SK-N-SH treated with all-trans-retinoic acid at 6 μM for 48 hours (cell line): ENCODE results near the gene KIFC3.

Source experiments
- ATAC-seq: fragments of 200-7000 bp; cut with Tn5 transposase; 3 replicates; pipeline ENCODE4 v1.9.1; 2020; ENCODE audit warnings: mild to moderate bottlenecking, moderate library complexity
- ARNTL ChIP-seq: fragments of 450-650 bp; formaldehyde crosslinking; IDR thresholded peaks from 2 replicates; pipeline ENCODE4 v1.5.0; 2020; ENCODE audit warnings: low read depth, mild to moderate bottlenecking, moderate library complexity, borderline replicate concordance
- BACH2 ChIP-seq: fragments of 250-450 bp; sonication (Bioruptor Pico); IDR thresholded peaks from 2 replicates; pipeline ENCODE4 v1.9.0; 2021; ENCODE audit warnings: mild to moderate bottlenecking, borderline replicate concordance
- CSDC2 ChIP-seq: fragments of 250-450 bp; sonication (Bioruptor Pico); IDR thresholded peaks from 2 replicates; pipeline ENCODE4 v1.5.0; 2020; ENCODE audit warnings: mild to moderate bottlenecking, moderate library complexity
- ESRRG ChIP-seq: fragments of 250-450 bp; sonication (Bioruptor Pico); IDR thresholded peaks from 2 replicates; pipeline ENCODE4 v1.6.1; 2021; ENCODE audit warnings: mild to moderate bottlenecking
- GLIS3 ChIP-seq: fragments of 250-450 bp; sonication (Bioruptor Pico); IDR thresholded peaks from 2 replicates; pipeline ENCODE4 v1.5.0; 2020; ENCODE audit warnings: mild to moderate bottlenecking, moderate library complexity
- ISL1 ChIP-seq: fragments of 250-450 bp; sonication (Bioruptor Pico); IDR thresholded peaks from 2 replicates; pipeline ENCODE4 v2.1.2; 2022; ENCODE audit warnings: mild to moderate bottlenecking, moderate library complexity
- OSR1 ChIP-seq: fragments of 250-450 bp; sonication (Bioruptor Pico); IDR thresholded peaks from 2 replicates; pipeline ENCODE4 v1.8.0; 2022; ENCODE audit warnings: moderate library complexity, mild to moderate bottlenecking, inconsistent platforms
- PPARA ChIP-seq: fragments of 250-450 bp; sonication (Bioruptor Pico); IDR thresholded peaks from 2 replicates; pipeline ENCODE4 v1.5.0; 2020; ENCODE audit warnings: mild to moderate bottlenecking, borderline replicate concordance
- RARB ChIP-seq: fragments of 250-450 bp; sonication (Bioruptor Pico); IDR thresholded peaks from 2 replicates; pipeline ENCODE4 v1.8.0; 2021; ENCODE audit warnings: mild to moderate bottlenecking, moderate library complexity
- SNAI2 ChIP-seq: fragments of 250-450 bp; sonication (Bioruptor Pico); IDR thresholded peaks from 2 replicates; pipeline ENCODE4 v1.5.0; 2020; ENCODE audit warnings: mild to moderate bottlenecking, moderate library complexity
- TCF4 ChIP-seq: fragments of 250-450 bp; sonication (Bioruptor Pico); IDR thresholded peaks from 2 replicates; pipeline ENCODE4 v1.8.0; 2021; ENCODE audit warnings: mild to moderate bottlenecking, moderate library complexity, borderline replicate concordance
- TOX ChIP-seq: fragments of 250-450 bp; sonication (Bioruptor Pico); IDR thresholded peaks from 2 replicates; pipeline ENCODE4 v1.8.0; 2021; ENCODE audit warnings: mild to moderate bottlenecking, moderate library complexity, borderline replicate concordance
- TSHZ2 ChIP-seq: fragments of 250-450 bp; sonication (Bioruptor Pico); IDR thresholded peaks from 2 replicates; pipeline ENCODE4 v1.5.0; 2020; ENCODE audit warnings: mild to moderate bottlenecking, moderate library complexity
- ZC3H10 ChIP-seq: fragments of 250-450 bp; sonication (Bioruptor Pico); IDR thresholded peaks from 2 replicates; pipeline ENCODE4 v1.5.1; 2021; ENCODE audit warnings: mild to moderate bottlenecking, moderate library complexity
- ZFP3 ChIP-seq: fragments of 250-450 bp; sonication (Bioruptor Pico); IDR thresholded peaks from 2 replicates; pipeline ENCODE4 v1.5.0; 2020; ENCODE audit warnings: mild to moderate bottlenecking, moderate library complexity
- ZFP30 ChIP-seq: fragments of 450-650 bp; formaldehyde crosslinking; IDR thresholded peaks from 2 replicates; pipeline ENCODE4 v1.5.0; 2022; ENCODE audit warnings: mild to moderate bottlenecking, moderate library complexity
- ZNF565 ChIP-seq: fragments of 450-650 bp; formaldehyde crosslinking; conservative IDR thresholded peaks from 2 replicates; pipeline ENCODE4 v1.5.0; 2020; ENCODE audit warnings: low read depth, mild to moderate bottlenecking, moderate library complexity
- ZNF70 ChIP-seq: fragments of 450-650 bp; formaldehyde crosslinking; IDR thresholded peaks from 2 replicates; pipeline ENCODE4 v1.5.0; 2020; ENCODE audit warnings: mild to moderate bottlenecking, moderate library complexity
- ZNF8 ChIP-seq: fragments of 450-650 bp; formaldehyde crosslinking; IDR thresholded peaks from 2 replicates; pipeline ENCODE4 v1.5.0; 2020; ENCODE audit warnings: mild to moderate bottlenecking, moderate library complexity
- TF ChIP-seq, protein P1 (sequence below): fragments of 250-450 bp; sonication (Bioruptor Pico); IDR thresholded peaks from 2 replicates; pipeline ENCODE4 v1.5.1; 2020; ENCODE audit warnings: low read depth, mild to moderate bottlenecking, moderate library complexity
- TF ChIP-seq, protein P2 (sequence below): fragments of 250-450 bp; sonication (Bioruptor Pico); IDR thresholded peaks from 2 replicates; pipeline ENCODE4 v1.8.0; 2021; ENCODE audit warnings: low read depth, mild to moderate bottlenecking, moderate library complexity, borderline replicate concordance
- TF ChIP-seq, protein P3 (sequence below): fragments of 250-450 bp; sonication (Bioruptor Pico); IDR thresholded peaks from 2 replicates; pipeline ENCODE4 v1.5.1; 2021; ENCODE audit warnings: mild to moderate bottlenecking, moderate library complexity

The KIFC3 gene

DNA sequence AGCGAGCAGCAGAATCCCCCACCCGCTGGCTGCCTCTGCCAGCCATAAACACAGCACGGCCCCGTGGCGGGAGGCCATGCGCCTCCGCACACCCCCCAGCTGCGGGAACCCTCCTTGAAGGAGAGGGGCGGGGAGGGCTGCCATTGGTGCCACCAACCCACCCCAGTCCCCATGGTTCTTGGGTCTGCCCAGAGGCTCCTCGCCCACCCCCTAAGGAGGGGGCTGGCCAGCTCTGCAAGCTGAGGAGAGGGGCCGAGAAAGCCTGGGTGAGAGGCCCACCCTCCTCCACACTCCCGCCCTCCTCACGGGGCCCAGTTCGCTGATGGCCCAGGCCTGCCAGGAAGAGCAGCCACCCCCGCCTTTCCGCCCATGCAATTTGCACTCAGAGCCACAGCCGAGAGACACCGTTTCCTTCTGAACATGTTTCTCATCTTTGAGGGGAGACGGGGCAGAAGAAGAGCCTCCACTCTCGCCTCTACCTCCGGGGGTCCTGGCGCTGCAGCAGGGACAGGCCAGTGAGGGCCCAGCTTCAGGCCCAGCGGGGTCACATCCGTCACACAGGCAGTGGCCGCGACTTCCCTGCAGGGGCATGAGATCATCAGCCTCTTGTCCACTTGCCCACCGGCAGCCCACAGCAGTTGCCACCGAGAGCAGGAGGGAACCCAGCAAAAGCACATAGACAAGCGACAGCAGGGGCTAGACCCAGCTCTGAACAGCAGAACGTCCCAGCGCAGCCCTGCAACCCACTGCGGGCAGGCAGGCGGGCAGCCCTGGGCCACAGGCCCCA is 43.8 kb downstream of the KIFC3 start:
- no peak for TF ChIP-seq GLIS3
- no peak for TF ChIP-seq ZNF8 (CRISPR knock-in tag)
- TF ChIP-seq ZC3H10 (CRISPR knock-in tag) = no peak
- TF ChIP-seq ZFP30 (CRISPR knock-in tag) = no peak
- no peak for TF ChIP-seq ESRRG
- TF ChIP-seq, protein P1, sequence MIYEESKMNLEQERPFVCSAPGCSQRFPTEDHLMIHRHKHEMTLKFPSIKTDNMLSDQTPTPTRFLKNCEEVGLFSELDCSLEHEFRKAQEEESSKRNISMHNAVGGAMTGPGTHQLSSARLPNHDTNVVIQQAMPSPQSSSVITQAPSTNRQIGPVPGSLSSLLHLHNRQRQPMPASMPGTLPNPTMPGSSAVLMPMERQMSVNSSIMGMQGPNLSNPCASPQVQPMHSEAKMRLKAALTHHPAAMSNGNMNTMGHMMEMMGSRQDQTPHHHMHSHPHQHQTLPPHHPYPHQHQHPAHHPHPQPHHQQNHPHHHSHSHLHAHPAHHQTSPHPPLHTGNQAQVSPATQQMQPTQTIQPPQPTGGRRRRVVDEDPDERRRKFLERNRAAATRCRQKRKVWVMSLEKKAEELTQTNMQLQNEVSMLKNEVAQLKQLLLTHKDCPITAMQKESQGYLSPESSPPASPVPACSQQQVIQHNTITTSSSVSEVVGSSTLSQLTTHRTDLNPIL (CRISPR knock-in tag) = no peak
- TF ChIP-seq, all 23 proteins: peak for 0
- no peak for ATAC-seq

DNA sequence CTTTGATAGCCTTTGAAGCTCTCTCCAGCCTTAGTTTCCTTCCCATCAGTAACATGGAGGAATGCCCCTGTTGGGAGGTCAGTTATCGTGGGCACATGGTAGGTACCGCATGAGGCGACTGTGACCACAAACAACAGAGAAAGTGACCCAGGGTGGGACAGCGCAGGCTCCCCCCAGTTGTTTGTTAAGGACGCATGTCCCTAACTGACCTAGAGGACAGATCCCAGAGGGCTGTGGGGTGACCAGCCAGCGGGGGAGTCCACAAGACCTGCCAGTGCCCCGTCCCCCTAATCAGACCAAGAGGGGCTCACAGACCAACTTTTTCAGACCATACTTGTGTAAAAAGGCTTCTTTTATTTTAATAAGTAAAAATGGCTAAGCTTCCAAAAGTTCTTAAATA is 44.4 kb downstream of the KIFC3 start:
- TF ChIP-seq GLIS3 = no peak
- no peak for TF ChIP-seq SNAI2 (CRISPR knock-in tag)
- TF ChIP-seq ESRRG = no peak
- TF ChIP-seq ZNF565 (CRISPR knock-in tag) = no peak
- TF ChIP-seq, protein P2, sequence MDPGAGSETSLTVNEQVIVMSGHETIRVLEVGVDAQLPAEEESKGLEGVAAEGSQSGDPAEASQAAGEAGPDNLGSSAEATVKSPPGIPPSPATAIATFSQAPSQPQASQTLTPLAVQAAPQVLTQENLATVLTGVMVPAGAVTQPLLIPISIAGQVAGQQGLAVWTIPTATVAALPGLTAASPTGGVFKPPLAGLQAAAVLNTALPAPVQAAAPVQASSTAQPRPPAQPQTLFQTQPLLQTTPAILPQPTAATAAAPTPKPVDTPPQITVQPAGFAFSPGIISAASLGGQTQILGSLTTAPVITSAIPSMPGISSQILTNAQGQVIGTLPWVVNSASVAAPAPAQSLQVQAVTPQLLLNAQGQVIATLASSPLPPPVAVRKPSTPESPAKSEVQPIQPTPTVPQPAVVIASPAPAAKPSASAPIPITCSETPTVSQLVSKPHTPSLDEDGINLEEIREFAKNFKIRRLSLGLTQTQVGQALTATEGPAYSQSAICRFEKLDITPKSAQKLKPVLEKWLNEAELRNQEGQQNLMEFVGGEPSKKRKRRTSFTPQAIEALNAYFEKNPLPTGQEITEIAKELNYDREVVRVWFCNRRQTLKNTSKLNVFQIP (CRISPR knock-in tag) = no peak
- no peak for TF ChIP-seq ARNTL
- TF ChIP-seq RARB (CRISPR knock-in tag) = no peak
- no peak for TF ChIP-seq ZNF70 (CRISPR knock-in tag)
- ATAC-seq = no peak

GRCh38 chr16:57757326-57757786 is 44.9 kb downstream of the KIFC3 start:
- peak; percentile 95 for ATAC-seq
- no peak for TF ChIP-seq TOX (CRISPR knock-in tag)
- TF ChIP-seq ZNF70 (CRISPR knock-in tag) = no peak
- no peak for TF ChIP-seq CSDC2 (CRISPR knock-in tag)
- TF ChIP-seq ZC3H10 (CRISPR knock-in tag) = no peak
- TF ChIP-seq PPARA (CRISPR knock-in tag) = no peak
- TF ChIP-seq, protein P2 (CRISPR knock-in tag) = no peak
- no peak for TF ChIP-seq ZFP3 (CRISPR knock-in tag)
- TF ChIP-seq ARNTL = no peak
- no peak for TF ChIP-seq ZFP30 (CRISPR knock-in tag)
- TF ChIP-seq BACH2 = no peak
- TF ChIP-seq ISL1 (CRISPR knock-in tag) = no peak
- TF ChIP-seq GLIS3 = no peak
- no peak for TF ChIP-seq RARB (CRISPR knock-in tag)
- no peak for TF ChIP-seq TCF4 (CRISPR knock-in tag)
- no peak for TF ChIP-seq OSR1 (CRISPR knock-in tag)
- TF ChIP-seq, protein P1 (CRISPR knock-in tag) = no peak
- TF ChIP-seq, protein P3, sequence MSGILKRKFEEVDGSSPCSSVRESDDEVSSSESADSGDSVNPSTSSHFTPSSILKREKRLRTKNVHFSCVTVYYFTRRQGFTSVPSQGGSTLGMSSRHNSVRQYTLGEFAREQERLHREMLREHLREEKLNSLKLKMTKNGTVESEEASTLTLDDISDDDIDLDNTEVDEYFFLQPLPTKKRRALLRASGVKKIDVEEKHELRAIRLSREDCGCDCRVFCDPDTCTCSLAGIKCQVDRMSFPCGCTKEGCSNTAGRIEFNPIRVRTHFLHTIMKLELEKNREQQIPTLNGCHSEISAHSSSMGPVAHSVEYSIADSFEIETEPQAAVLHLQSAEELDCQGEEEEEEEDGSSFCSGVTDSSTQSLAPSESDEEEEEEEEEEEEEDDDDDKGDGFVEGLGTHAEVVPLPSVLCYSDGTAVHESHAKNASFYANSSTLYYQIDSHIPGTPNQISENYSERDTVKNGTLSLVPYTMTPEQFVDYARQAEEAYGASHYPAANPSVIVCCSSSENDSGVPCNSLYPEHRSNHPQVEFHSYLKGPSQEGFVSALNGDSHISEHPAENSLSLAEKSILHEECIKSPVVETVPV (CRISPR knock-in tag) = no peak
- no peak for TF ChIP-seq ZNF565 (CRISPR knock-in tag)
- no peak for TF ChIP-seq ZNF8 (CRISPR knock-in tag)
- no peak for TF ChIP-seq TSHZ2 (CRISPR knock-in tag)
